Measurements from ENCODE around the gene SLIT3.

Gene SLIT3

DNA sequence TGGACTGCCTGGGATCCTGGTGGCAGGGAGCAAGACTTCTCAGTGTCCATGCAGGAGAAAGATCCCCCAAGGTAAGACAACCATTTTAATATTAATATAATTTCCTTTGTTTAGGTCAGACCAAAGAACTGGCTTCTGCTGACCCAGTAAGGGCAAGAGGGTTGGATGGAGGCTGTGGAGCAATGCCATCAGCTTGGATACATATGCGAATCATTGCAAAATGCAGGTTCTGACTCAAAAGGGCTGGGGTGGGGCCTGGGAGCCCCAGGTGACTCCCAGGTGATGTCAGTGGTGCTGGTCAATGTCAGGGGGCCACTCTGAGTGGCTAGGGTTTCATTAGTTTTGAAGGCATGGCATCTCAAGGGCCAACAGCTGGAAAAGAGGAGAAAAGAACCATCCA lies 632.9 kb downstream of the SLIT3 start:
- Histone ChIP-seq H3K4me3 (ENCODE audit: low read depth, low read length) (no peak overlapping the region), H3K27me3 (no peaks in the 10 kb centered on the region), H3K4me1 (no peaks in the 10 kb centered on the region), H3K9me3 (no peaks in the 10 kb centered on the region), H3K36me3 (peaks cover 99% of the 10 kb centered on the region)
- no peak for DNase-seq
- TF ChIP-seq, protein P1, sequence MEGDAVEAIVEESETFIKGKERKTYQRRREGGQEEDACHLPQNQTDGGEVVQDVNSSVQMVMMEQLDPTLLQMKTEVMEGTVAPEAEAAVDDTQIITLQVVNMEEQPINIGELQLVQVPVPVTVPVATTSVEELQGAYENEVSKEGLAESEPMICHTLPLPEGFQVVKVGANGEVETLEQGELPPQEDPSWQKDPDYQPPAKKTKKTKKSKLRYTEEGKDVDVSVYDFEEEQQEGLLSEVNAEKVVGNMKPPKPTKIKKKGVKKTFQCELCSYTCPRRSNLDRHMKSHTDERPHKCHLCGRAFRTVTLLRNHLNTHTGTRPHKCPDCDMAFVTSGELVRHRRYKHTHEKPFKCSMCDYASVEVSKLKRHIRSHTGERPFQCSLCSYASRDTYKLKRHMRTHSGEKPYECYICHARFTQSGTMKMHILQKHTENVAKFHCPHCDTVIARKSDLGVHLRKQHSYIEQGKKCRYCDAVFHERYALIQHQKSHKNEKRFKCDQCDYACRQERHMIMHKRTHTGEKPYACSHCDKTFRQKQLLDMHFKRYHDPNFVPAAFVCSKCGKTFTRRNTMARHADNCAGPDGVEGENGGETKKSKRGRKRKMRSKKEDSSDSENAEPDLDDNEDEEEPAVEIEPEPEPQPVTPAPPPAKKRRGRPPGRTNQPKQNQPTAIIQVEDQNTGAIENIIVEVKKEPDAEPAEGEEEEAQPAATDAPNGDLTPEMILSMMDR (IDR thresholded peaks at IDR 0.05; ENCODE audit: low read depth, low read length): no peak

DNA sequence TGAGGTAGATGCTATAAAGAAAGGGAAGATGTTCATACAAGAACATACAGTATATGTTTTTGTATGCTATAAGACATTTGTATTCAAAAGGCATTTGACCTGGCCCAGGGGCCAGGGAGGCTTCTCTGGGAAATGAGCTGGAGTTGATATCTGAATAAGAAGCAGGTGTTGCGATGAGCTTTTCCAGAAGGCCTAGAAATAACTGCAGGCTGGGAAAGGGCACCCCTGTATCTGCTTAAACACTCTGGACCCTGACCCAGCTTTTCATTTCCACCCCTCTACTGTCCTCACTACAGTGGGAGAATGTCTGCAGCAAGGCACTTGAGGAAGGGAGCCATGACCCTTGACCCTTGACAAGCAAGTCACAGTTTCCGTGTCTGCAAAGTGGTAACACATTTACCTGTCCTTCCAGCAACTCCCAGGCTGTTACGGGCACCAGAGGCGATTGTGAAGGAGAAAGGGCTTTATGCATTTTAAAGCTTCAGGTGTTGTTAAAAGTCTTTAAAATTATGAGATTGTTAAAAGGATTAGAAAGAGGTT lies 633.6 kb downstream of the SLIT3 start:
- Histone ChIP-seq H3K27me3 (no peaks in the 10 kb centered on the region), H3K4me1 (no peaks in the 10 kb centered on the region; the same call in 1 of the 2 replicates), H3K9me3 (no peaks in the 10 kb centered on the region), H3K4me3 (ENCODE audit: low read depth, low read length) (no peak overlapping the region), H3K36me3 (peaks cover 98% of the 10 kb centered on the region)
- no peak for DNase-seq
- TF ChIP-seq, protein P1 (IDR thresholded peaks at IDR 0.05; ENCODE audit: low read depth, low read length): no peak

DNA sequence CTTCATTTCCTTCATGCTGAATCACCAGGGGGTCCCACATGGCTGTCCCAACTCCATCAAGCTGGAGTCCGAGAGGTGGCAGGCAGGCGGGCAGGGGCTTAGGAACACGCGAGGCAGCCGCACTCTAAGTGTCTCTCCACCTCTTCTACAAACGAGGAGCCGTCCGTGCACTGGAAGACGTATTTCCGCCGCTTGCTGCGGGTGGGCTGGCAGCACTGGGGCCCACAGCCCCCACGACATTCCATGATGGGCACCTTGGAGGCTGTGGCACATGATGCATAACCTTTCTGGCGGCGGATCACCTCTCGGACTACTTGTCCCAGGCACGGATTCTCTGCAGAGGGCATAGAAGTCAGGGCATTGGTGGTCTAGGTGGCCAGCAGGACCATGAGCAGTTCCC lies 634.6 kb downstream of the SLIT3 start:
- H3K9me3 ChIP-seq: no peaks in the 10 kb centered on the region

DNA sequence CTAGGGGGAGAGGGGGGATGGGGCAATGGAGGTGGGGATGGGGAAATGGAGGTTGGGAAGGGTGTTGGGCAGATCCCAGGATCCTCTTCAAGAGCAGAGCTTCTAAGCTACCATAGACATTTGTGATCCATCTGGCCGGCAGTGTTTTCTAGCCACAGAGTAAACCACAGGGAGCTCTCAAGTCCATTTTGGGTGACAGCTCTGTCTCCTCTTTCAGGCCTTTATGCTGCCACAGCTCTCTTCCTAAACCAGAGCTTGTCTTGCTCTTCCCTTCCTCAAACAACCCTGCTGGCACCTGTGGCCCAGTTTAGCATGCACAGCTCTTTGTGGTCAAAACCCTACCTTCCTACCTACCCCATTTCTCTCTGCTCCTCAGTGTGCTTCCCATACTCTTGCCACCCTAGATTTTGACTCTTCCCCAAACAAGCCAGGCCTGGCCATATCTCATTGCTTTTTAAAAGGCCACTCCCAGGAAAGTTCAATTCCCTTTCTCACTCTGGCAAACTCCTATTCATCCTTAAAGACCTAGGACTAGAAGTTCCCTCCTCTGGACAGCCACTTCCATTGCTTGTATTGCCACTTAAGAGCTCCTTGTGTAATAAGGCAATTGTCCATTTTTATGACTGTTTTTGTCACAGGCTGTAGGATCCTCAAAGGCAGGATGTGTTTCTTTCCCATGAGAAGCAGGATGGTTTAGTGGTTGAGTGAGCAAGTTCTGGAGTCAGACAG lies 637.5 kb downstream of the SLIT3 start:
- H3K4me3 ChIP-seq (ENCODE audit: low read depth, low read length): no peak overlapping the region
- TF ChIP-seq, protein P1 (IDR thresholded peaks at IDR 0.05; ENCODE audit: low read depth, low read length): no peak
- H3K27me3 ChIP-seq: no peaks in the 10 kb centered on the region
- no peaks in the 10 kb centered on the region for H3K9me3 ChIP-seq
- H3K36me3 ChIP-seq: peaks cover 90% of the 10 kb centered on the region
- peaks cover 19% of the 10 kb centered on the region for H3K4me1 ChIP-seq
- DNase-seq: no peak

More for the DNA sequence above, 634.6 kb downstream of the SLIT3 start:
- Histone ChIP-seq H3K27me3 (no peaks in the 10 kb centered on the region), H3K36me3 (peaks cover 98% of the 10 kb centered on the region), H3K4me1 (no peaks in the 10 kb centered on the region; the same call in 1 of the 2 replicates), H3K4me3 (ENCODE audit: low read depth, low read length) (no peak overlapping the region)
- DNase-seq: no peak
- TF ChIP-seq, protein P1 (IDR thresholded peaks at IDR 0.05; ENCODE audit: low read depth, low read length): no peak

DNA sequence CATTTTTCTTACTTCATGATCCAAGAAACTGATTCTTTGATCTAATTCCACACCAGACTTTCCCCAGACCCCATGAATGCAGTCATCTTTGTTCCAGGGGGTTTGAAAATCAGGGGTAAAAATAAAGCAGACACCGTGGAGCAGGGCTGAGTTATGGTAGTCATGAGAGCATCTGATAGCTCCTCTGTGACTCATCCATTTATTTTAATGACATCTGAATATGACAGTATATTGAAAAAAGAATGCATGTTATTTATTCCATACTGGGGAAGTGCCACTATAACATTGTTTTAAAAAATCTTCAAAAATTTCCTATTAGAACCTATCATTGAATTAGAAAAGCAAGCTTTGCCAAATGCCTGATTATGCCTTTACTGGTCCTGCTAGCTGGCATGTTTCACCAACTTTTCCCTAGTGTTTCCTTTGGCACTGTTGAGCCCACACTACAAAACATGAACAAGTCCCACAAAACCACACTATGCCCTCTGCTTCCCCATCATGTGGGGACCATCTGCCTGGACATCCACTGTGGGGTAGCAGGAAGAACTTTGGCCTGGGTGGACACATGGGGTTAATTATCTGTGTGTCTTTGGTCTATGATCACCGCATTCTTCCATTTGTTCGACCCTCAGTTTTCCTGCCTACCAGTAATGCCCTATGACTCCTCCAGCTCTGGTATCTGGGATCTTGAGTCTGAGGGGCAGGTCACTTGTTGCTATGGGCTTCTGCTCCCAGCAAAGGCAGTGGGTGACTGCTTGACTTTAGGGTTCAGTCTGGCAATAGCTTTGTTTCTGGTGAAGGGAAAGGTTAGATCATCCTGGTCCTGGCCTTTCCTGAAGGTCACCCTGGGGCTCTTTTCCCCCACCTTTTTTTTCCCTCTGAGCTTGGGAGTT lies 639.1 kb downstream of the SLIT3 start:
- no peaks in the 10 kb centered on the region for H3K9me3 ChIP-seq
- no peak overlapping the region for H3K4me3 ChIP-seq (ENCODE audit: low read depth, low read length)
- H3K27me3 ChIP-seq: no peaks in the 10 kb centered on the region
- TF ChIP-seq, protein P1 (IDR thresholded peaks at IDR 0.05; ENCODE audit: low read depth, low read length): no peak
- no peak for DNase-seq
- H3K4me1 ChIP-seq: peaks cover 31% of the 10 kb centered on the region
- H3K36me3 ChIP-seq: peaks cover 81% of the 10 kb centered on the region

Measured in BE2C (cell line).